ENCODE results near the gene RWDD1.
"Not testable (repeated sequence)": the region's sequence is repeated elsewhere in the genome, so short reads cannot be mapped to it uniquely, and the experiment has no call there.

RWDD1 gene

DNA sequence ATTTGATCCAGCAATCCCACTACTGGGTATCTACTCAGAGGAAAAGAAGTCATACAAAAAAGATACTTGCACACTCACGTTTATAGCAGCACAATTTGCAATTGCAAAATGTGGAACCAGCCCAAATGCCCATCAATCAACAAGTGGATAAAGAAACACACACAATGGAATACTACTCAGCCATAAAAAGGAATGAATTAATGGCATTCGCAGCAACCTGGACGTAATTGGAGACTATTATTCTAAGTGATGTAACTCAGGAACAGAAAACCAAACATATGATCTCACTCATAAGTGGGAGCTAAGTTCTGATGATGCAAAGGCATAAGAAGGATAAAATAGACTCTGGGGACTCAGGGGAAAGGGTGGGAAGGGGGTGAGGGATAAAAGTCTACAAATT lies 33.6 kb downstream of the RWDD1 start:
- FAIRE-seq; DNase-seq (ENCODE audit: low spot score): not testable (repeated sequence)

DNA sequence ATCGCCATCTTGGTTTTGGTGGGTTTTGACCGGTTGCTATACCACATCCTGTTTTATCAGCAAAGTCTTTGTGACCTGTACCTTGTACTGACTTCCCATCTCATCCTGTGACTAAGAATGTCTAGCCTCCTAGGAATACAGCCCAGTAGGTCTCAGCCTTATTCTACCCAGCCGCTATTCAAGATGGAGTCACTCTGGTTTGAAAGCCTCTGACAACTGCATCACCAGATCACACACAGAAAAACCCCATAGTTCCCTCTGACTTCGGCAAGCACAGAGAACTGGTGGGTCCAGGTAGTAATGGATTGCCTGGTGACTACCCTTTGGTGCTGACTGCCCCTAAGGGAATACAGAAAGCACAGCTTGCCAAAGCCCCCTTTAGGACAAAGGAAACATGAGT lies 34.6 kb downstream of the RWDD1 start:
- no peak for DNase-seq (ENCODE audit: low spot score)

DNA sequence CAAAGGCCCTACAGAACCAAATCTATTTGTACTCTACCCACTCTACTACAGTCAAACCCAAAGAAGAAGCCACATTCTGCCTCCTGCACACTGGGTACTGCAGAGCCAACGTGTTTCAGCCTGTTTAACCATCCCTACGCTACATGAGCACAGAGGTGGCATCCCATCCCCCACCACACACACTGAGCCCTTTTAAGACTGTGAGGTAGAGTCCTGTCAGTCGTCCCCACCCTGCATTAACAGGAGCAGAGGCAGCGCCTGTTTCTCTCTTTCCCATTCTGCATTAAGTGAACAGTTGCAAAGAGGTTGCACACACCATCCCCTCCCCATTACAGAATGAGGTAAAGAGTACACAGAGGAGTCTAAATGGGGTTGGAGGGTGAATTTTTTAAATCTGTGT lies 39.8 kb downstream of the RWDD1 start:
- no peak for DNase-seq (ENCODE audit: low spot score)
- FAIRE-seq, result no peak

More for the DNA sequence above, 34.6 kb downstream of the RWDD1 start:
- no peak for FAIRE-seq

DNA sequence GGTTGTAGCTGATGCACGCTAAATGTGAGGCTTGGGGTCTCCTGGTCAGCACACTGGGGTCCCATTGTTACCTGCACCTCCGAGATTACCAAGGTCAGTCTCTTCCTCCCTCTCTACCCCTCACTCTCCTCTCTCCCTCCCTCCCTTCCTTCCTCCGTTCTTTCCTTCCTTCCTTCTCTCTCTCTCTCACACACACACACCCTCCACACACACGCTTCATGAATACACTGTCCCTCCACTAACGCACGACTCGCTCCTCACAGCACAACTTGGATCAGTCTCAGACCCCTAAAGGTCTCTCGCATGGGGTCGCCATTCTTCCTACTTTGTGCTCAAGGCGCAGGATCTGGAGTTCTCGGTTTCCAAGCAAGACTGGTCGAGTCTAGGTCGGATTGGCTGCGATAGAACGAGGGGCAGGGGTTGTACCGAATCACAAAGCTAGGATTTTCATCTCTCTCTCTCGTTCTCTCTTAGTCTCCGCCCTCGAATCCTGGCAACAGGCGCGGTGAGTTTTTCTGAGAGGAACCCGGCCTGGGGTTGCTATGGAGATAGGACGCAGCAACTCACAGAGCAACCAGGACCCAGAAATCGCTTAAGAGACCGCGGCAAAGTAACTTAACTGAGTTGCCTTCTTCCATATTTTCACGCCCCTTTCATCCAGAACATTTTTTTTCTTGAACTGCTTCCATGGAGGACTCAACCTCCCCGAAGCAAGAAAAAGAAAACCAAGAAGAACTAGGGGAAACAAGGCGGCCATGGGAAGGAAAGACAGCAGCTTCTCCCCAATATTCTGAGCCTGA lies 44.8 kb downstream of the RWDD1 start, which contains the start of gene RSPH4A:
Gene RSPH4A (plus strand): TSS at position 543 of the 800 bp plus-strand sequence. CDS start 145 bp downstream, at position 688.
- FAIRE-seq, result peak; percentile 80

DNA sequence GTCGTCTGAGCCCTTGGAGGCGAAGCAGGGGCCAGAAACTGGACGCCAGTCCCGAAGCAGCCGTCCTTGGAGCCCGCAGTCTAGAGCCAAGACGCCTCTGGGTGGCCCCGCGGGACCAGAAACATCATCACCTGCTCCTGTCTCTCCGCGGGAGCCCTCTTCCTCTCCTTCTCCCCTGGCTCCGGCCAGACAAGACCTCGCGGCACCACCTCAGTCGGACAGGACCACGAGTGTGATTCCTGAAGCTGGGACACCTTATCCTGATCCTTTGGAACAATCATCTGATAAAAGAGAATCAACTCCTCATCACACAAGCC lies 45.4 kb downstream of the RWDD1 start:
- FAIRE-seq (no peak), DNase-seq (ENCODE audit: low spot score) (no peak)

More for the DNA sequence above, 44.8 kb downstream of the RWDD1 start, which contains the start of gene RSPH4A:
- peak; percentile 78 for DNase-seq (ENCODE audit: low spot score)

DNA sequence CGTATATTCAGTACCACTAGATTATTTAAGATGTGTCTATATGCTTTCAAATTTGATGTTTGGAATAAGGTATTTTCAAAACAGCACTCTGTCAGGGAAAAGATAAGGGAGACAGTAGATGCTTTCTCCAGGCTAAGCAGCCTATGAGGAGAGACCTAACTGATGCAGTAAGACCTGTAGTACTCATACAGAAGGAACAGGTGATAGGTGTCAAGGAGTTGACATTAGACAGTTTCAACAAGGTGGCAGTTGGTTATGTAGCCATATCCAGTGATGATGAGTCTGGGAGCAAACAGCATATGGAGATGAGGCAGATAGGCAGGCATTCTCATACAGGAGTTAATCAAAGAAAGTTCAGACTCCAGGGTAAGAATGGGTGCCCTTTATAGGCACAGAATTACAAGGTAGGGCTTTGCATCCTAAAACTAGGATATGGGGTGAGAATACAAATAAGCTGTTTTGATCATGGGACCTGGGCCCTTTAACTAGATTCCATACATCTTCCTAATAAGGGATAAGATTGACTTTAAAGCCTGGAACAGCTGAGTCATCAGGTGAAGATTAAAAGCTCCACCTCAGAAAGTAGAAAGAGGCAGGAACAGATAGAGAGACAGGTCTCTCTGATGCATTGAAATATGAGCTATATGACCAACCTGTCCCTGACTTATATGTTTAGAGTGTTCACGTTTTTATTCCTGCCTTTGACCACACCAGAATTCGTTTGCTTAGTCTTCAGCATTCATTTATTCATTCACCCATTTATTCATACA lies 52.9 kb downstream of the RWDD1 start:
- DNase-seq (ENCODE audit: low spot score) (no peak), FAIRE-seq (no peak)

DNA sequence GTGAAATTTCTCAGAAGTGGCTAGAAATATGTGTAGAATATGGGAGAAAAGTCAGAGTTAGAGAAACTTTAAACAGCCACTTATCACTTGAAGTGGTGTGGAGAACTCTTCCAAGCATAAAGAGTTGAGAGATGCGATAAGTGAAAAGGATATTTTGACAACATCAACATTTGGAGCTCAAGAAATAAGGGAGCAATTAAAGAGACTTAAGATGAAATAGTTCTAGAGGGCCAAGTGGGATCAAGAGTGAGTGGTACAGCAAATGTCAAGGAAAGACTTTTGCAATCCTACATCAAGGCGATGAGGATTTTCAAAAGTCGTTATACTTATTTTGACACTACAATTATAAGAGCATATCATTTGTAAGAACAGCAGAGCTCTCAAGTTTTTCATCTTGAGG lies 54.6 kb downstream of the RWDD1 start:
- FAIRE-seq (no peak), DNase-seq (ENCODE audit: low spot score) (no peak)

DNA sequence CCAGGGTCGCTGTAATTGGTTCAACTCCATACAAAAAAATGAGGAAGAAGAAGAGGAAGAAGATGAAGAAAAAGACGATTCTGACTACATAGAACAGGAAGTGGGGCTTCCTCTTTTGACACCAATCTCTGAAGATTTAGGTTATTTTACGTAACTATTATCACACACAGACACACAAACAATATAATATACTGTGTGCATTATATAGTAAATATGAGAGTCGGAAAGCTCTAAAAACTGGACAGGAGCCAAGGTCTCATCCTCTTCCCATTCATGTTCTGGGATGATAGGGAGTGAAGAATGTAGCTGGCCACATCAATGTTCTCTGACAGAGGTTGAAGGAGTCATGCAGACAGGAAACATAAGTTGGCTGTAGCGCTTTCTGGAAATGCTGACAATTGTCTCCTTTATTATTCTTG lies 58.3 kb downstream of the RWDD1 start:
- no peak for DNase-seq (ENCODE audit: low spot score)
- FAIRE-seq, result no peak

DNA sequence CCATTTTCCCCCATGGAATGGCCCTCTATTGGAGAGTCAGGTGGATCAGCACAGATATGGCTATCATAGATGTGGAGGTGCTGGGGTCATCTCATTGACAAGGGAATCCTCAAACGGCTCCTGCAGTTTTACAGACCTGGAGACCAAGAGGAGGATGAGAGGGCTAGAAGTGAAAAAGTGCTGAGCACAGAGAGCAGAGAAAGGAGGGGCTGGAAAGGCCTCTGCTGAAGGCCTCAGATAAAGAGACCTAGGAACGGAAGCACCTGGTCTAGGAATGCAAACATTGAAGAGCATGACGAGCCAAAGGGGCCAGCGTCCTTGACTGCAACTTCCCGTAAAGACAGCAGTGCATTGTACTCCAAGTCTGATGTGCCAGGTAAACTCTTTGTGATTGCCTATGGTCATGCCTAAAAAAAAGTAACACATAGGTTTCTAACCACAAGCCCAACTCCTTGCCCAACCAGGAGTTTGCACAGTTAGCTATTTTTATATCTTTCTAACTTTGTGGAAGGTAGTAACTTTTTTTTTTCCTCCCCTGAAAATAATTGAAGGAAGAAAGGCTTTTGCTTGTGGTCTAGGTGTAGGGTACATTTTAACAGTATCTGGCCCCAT lies 60.2 kb downstream of the RWDD1 start:
- FAIRE-seq, result no peak

DNA sequence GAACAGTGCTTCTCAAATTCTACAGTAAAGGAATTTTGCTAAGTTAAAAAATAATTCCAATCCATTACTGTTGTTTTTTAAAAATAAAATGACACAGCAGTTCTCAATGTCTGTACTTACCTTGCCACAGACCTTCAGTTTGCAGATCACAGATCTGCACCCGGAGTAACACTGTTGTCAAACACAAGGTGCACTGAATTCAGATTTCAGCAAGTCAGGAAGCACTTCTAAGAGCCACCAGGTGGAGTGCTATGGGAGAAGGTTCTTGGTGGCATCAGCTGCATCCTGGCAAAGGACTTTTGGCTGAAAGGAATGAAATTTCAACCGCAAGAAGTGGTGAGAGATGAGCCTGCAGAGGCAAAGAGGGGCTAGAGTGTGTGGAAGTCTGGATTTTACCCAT lies 62.4 kb downstream of the RWDD1 start:
- DNase-seq (ENCODE audit: low spot score), result no peak
- FAIRE-seq, result no peak

More for the DNA sequence above, 60.2 kb downstream of the RWDD1 start:
- no peak for DNase-seq (ENCODE audit: low spot score)
